GM19025 (cell line): Measurements from ENCODE around the gene TBC1D22B.
"Not testable (repeated sequence)": the region's sequence is repeated elsewhere in the genome, so short reads cannot be mapped to it uniquely, and the experiment has no call there.

Experiments
- ATAC-seq: cut with Tn5 transposase; IDR thresholded peaks from one replicate; pipeline ENCODE4 v1.9.1; 2021; ENCODE audit warnings: mild to moderate bottlenecking, low read depth, moderate library complexity; ENCODE audit not compliant: unreplicated experiment

The TBC1D22B gene

DNA sequence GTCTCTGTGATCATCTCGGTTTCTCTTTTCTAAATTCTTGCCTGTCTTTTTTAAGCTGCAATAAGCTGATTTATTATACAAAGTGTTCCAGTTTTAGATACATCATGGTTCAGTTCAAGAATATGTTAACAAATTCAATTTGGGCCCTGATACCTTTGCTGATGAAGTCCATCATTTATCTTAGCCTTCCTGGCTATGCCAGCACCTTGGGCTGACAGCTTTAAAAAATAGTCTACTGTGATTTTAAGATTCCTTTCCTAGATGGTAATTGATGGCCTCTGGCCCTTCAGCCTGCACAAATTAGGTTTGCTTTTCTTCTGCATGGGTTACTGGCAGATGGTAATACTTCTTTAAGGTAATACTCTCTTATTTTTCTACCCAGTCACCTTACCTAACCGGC is 7.4 kb downstream of the TBC1D22B start:
- ATAC-seq: no peak

- no peak for ATAC-seq
Observed at GRCh38 chr6:37265860-37266259, 8.3 kb downstream of the TBC1D22B start.

- ATAC-seq: no peak
Observed at GRCh38 chr6:37269105-37269504, 11.5 kb downstream of the TBC1D22B start.

GRCh38 chr6:37272834-37273566 is 15.4 kb downstream of the TBC1D22B start:
- ATAC-seq: no peak

- no peak for ATAC-seq
Observed at GRCh38 chr6:37273690-37274089, 16.1 kb downstream of the TBC1D22B start.

DNA sequence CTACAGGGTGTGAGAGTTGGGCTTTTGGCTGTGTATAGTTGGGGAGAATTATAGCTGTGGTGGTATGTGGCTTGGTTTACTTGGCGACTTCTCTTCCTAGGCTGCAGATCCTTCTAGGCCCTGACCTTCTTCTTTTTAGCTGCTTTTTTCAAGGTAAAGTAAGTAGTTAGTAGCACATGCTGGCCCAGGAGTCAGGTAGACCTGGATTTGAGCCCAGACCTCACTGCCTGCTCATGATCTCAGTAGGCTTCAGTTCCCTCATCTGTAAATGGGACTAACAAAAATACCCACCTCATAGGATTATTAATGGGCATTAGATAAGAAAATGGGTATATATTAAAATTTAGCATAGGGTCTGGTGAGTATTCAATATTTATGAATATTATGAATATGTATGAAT is 17.8 kb downstream of the TBC1D22B start:
- no peak for ATAC-seq

- no peak for ATAC-seq
Observed at GRCh38 chr6:37277001-37277409, 19.4 kb downstream of the TBC1D22B start.

DNA sequence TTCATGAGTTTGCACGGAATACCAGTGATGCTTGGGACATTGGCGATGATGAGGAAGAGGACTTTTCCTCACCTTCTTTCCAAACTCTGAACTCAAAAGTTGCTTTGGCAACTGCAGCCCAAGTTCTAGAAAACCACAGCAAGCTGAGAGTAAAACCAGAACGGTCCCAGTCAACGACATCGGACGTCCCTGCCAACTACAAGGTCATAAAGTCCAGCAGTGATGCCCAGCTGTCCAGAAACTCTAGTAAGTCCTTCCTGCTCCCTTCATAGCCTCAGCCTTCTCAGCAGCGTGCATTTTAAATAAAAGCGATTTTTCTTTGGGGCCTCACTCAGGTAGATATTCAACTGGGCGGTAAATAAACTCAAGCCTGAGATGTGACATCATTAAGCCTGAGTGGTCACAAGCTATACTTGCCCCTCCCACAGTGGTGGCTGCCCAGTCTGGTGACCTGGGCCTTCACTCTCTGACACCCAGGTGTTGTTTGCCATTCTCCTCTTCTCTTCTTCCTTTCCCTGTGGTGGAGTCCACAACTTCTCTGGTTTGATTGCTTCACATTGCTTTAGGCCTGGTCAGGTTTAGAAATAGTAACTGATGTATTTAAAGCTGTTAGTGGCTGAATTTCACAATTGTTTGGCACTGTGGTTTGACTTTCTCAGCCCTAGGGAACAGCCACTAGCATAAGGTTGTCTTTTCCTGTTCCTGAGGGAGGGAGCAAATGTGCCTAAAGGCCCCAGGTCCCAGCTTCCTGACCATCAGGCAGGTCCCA is 22.0 kb downstream of the TBC1D22B start:
- no peak for ATAC-seq

- no peak for ATAC-seq
Observed at GRCh38 chr6:37280162-37280887, 22.8 kb downstream of the TBC1D22B start.

DNA sequence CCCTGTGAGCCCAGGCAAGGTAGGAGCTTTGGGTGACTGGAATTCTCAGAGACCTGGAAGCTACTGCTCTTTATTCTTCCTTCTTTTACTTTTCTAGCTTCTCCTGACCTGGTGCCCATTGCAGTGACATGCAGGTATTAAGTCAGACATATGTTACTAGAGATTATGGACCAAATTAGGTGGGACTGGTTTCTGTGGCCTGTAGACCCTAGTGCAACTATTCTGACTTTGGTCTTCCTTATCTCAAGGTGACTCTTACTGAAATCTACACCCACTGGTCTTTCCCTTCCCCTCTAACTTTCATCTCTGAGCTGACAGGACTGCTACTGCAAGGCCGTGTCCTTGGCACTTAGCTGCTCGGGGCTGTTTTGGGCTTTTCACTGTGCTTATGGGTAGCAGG is 24.8 kb downstream of the TBC1D22B start:
- no peak for ATAC-seq

DNA sequence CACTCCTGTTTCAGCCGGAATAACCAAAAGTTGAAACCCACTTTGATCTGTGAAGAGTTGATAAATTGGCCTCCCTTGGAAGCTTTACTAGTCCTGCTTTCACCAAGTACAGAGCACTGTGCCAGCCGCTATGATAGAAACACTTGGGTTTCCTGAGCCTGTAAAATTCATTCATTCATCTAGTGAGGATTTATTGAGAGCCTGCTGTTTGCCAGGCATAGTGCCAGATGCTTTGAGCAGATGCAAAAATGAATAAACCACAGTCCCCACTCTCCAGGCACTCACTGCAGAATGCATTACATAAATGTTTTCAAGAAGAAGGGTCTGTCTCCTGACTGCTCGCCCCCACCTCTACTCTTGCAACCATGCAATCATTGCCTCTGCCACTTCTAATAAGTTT is 25.7 kb downstream of the TBC1D22B start:
- ATAC-seq: no peak

- no peak for ATAC-seq
Observed at GRCh38 chr6:37283671-37284151, 26.1 kb downstream of the TBC1D22B start.

GRCh38 chr6:37284781-37285180 is 27.2 kb downstream of the TBC1D22B start:
- no peak for ATAC-seq

GRCh38 chr6:37285861-37286311 is 28.3 kb downstream of the TBC1D22B start:
- ATAC-seq: no peak

- no peak for ATAC-seq
Observed at GRCh38 chr6:37287519-37288157, 30.1 kb downstream of the TBC1D22B start.

- no peak for ATAC-seq
Observed at GRCh38 chr6:37288247-37288646, 30.7 kb downstream of the TBC1D22B start.

GRCh38 chr6:37289931-37290330 is 32.4 kb downstream of the TBC1D22B start:
- ATAC-seq: no peak

DNA sequence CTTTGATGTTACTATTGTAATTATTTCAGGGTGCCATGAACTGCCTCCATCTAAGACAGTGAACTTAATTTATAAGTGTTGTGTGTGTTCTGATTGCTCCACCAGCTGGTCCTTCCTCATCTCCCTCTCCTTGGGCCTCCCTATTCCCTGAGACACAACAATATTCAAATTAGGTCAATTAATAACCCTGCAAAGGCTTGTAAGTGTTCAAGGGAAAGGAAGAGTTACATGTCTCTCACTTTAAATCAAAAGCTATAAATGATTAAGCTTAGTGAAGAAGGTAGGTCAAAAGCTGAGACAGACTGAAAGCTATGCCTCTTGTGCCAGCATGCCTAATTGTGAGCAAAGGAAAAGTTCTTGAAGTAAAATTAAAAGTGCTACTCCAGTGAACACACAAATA is 35.9 kb downstream of the TBC1D22B start:
- ATAC-seq: no peak

GRCh38 chr6:37297637-37298036 is 40.1 kb downstream of the TBC1D22B start:
- not testable (repeated sequence) for ATAC-seq

- ATAC-seq: no peak
Observed at GRCh38 chr6:37298958-37299357, 41.4 kb downstream of the TBC1D22B start.

- ATAC-seq: no peak
Observed at GRCh38 chr6:37299990-37300389, 42.4 kb downstream of the TBC1D22B start.
